ENCODE measurements around the gene ADORA2B. TPM values are rescaled to one million over a fixed set of nuclear protein-coding genes. Genes with fewer than 3 reads are reported as not detected.

The ADORA2B gene
- total RNA-seq, 1 donor from 2014 or later, result 8.9 TPM

DNA sequence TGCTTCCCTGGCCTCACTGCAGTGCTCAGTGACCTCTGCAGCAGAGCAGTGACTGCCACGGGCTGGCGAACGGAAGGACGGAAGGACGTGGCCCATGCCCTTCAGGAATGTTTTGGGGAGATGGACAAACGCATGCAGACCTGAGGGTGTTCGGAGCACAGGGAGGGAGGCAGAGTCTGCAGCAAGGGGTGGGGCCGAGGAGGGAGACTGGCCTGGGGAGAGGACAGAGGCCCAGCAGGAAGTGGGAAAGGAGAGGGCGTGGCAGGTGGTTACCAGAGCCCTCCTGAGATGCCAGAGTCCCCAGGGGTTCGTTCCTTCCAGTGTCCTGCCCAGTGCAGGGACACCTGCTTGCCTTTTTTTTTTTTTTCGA lies 21.9 kb downstream of the ADORA2B start:
- Mint-ChIP-seq H3K27ac (ENCODE audit: unreplicated experiment) (peak overlapping the region; percentile 91), H3K4me1 (ENCODE audit: unreplicated experiment) (peaks cover 43% of the 10 kb centered on the region), H3K27me3 (ENCODE audit: unreplicated experiment) (no peaks in the 10 kb centered on the region), H3K4me3 (ENCODE audit: unreplicated experiment) (peak overlapping the region; percentile 8), H3K9me3 (ENCODE audit: unreplicated experiment) (no peaks in the 10 kb centered on the region), H3K36me3 (ENCODE audit: unreplicated experiment) (peaks cover 4% of the 10 kb centered on the region)
- no peak for DNase-seq (ENCODE audit: extremely low spot score, unreplicated experiment)
- TF ChIP-seq, protein P1, sequence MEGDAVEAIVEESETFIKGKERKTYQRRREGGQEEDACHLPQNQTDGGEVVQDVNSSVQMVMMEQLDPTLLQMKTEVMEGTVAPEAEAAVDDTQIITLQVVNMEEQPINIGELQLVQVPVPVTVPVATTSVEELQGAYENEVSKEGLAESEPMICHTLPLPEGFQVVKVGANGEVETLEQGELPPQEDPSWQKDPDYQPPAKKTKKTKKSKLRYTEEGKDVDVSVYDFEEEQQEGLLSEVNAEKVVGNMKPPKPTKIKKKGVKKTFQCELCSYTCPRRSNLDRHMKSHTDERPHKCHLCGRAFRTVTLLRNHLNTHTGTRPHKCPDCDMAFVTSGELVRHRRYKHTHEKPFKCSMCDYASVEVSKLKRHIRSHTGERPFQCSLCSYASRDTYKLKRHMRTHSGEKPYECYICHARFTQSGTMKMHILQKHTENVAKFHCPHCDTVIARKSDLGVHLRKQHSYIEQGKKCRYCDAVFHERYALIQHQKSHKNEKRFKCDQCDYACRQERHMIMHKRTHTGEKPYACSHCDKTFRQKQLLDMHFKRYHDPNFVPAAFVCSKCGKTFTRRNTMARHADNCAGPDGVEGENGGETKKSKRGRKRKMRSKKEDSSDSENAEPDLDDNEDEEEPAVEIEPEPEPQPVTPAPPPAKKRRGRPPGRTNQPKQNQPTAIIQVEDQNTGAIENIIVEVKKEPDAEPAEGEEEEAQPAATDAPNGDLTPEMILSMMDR (IDR thresholded peaks at IDR 0.05), result no peak

DNA sequence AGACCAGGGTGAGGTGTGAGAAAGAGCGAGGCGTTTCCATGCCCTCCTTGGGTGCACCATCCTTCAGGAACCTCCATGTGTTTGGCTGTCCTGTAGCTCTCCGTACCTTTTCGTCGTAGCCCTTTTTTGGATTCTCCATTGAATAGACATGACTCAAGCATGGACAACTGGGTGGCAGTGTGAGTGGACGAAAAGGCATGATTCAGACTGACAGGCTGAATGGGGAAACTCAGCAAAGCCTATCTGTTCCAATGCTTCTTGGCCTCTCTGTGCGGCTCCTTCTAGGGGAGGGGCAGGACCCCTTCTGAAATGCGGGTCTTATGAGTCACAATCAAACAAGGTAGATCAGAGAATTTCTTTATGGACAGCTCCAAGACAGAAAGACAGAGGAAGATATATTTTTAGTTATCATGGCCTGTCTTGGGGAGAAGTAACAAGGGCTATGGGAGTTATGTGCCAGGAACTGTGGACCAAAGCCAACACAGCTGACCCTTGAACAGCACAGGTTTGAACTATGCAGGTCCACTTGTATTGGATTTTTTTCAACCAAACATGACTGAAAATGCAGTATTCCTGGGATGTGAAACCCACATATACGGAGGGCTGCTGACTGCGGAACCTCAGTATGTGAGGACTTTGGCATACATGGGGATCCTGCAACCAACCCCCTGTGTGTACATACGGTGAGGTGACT lies 22.9 kb downstream of the ADORA2B start:
- TF ChIP-seq, protein P1 (IDR thresholded peaks at IDR 0.05), result no peak

DNA sequence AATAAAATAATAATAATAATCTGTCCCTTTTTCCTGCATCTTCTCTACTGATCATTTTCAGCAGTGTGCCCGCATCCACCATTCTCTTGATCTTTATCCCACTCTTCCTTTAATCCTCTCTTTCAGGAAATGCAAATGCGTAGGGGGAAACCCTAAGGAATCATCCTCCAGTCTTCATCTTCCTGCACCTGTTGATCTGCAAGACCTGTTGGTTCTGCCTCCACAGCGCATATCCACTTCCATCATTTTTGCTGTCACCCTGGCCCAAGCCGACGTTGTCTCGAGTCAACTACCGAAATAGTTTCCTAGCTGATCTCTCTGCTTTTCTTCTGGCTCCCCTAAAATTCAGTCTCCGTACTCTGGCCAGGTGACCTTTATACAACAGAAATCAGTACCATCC lies 24.5 kb downstream of the ADORA2B start:
- no peaks in the 10 kb centered on the region for H3K9me3 Mint-ChIP-seq (ENCODE audit: unreplicated experiment)
- H3K4me3 Mint-ChIP-seq (ENCODE audit: unreplicated experiment), result no peak overlapping the region
- no peak overlapping the region for H3K27ac Mint-ChIP-seq (ENCODE audit: unreplicated experiment)
- TF ChIP-seq, protein P1 (IDR thresholded peaks at IDR 0.05), result no peak
- no peak for DNase-seq (ENCODE audit: extremely low spot score, unreplicated experiment)
- H3K36me3 Mint-ChIP-seq (ENCODE audit: unreplicated experiment), result peaks cover 4% of the 10 kb centered on the region
- peaks cover 45% of the 10 kb centered on the region for H3K4me1 Mint-ChIP-seq (ENCODE audit: unreplicated experiment)
- no peaks in the 10 kb centered on the region for H3K27me3 Mint-ChIP-seq (ENCODE audit: unreplicated experiment)

More for the DNA sequence above, 22.9 kb downstream of the ADORA2B start:
- Mint-ChIP-seq H3K27me3 (ENCODE audit: unreplicated experiment) (no peaks in the 10 kb centered on the region), H3K27ac (ENCODE audit: unreplicated experiment) (peak overlapping the region; percentile 91), H3K36me3 (ENCODE audit: unreplicated experiment) (peaks cover 4% of the 10 kb centered on the region), H3K9me3 (ENCODE audit: unreplicated experiment) (no peaks in the 10 kb centered on the region), H3K4me3 (ENCODE audit: unreplicated experiment) (no peak overlapping the region), H3K4me1 (ENCODE audit: unreplicated experiment) (peaks cover 45% of the 10 kb centered on the region)
- DNase-seq (ENCODE audit: extremely low spot score, unreplicated experiment), result no peak

DNA sequence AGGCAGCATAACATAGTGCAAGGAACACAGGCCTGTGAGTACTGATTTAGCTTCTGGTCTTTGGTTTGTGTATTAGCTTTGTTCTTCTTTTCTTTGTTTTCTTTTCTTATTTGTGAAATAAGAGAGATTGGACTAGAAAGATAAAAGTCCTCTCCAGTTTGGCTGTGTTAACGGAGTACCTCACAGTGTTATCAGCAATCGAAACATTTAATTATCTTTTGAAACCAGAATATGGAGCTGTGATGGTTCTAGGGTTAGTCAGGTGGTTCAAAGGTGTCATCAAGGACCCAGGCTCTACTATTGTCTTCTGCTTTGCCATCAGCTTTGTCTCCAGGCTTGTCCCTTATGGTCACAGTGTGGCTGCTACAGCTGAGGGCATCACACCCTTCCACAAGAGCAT lies 25.6 kb downstream of the ADORA2B start:
- Mint-ChIP-seq H3K9me3 (ENCODE audit: unreplicated experiment) (no peaks in the 10 kb centered on the region), H3K4me3 (ENCODE audit: unreplicated experiment) (no peak overlapping the region), H3K36me3 (ENCODE audit: unreplicated experiment) (peaks cover 6% of the 10 kb centered on the region), H3K4me1 (ENCODE audit: unreplicated experiment) (peaks cover 35% of the 10 kb centered on the region), H3K27me3 (ENCODE audit: unreplicated experiment) (no peaks in the 10 kb centered on the region), H3K27ac (ENCODE audit: unreplicated experiment) (no peak overlapping the region)
- DNase-seq (ENCODE audit: extremely low spot score, unreplicated experiment), result no peak
- TF ChIP-seq, protein P1 (IDR thresholded peaks at IDR 0.05), result no peak

DNA sequence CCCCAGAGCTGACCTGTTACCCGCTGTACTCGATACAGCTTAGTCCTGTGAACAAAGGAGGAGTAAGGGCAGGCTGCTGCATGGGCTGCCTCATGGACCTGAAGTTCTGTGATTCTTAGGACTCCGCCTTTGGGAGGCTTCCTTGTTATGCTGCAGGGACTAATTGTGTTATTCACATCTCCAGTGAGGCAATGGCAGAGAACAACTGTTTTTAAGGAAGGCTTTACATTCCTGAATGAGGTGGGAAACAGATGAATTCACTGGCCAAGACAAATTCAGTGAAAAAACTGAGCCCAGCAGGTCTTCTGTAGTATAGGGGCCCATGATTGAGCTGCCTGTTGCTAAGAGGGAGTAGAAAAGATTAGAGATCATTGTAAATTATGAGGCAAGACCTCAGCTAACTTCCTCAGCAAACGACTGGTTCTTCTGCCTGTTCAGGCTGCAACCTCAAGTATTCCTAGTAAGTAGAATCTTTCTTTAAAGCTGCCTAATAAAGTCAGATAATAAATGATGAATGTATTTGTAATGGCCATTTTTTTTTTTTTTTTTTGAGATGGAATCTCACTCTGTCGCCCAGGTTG lies 26.3 kb downstream of the ADORA2B start:
- Mint-ChIP-seq H3K36me3 (ENCODE audit: unreplicated experiment) (peaks cover 6% of the 10 kb centered on the region), H3K27me3 (ENCODE audit: unreplicated experiment) (no peaks in the 10 kb centered on the region), H3K4me1 (ENCODE audit: unreplicated experiment) (peaks cover 28% of the 10 kb centered on the region), H3K27ac (ENCODE audit: unreplicated experiment) (no peak overlapping the region), H3K4me3 (ENCODE audit: unreplicated experiment) (no peak overlapping the region), H3K9me3 (ENCODE audit: unreplicated experiment) (no peaks in the 10 kb centered on the region)
- TF ChIP-seq, protein P1 (IDR thresholded peaks at IDR 0.05), result no peak
- DNase-seq (ENCODE audit: extremely low spot score, unreplicated experiment), result no peak

Measured in osteocyte (in vitro differentiated cells).